ENCODE measurements around the gene SEC22A.

The SEC22A gene

DNA sequence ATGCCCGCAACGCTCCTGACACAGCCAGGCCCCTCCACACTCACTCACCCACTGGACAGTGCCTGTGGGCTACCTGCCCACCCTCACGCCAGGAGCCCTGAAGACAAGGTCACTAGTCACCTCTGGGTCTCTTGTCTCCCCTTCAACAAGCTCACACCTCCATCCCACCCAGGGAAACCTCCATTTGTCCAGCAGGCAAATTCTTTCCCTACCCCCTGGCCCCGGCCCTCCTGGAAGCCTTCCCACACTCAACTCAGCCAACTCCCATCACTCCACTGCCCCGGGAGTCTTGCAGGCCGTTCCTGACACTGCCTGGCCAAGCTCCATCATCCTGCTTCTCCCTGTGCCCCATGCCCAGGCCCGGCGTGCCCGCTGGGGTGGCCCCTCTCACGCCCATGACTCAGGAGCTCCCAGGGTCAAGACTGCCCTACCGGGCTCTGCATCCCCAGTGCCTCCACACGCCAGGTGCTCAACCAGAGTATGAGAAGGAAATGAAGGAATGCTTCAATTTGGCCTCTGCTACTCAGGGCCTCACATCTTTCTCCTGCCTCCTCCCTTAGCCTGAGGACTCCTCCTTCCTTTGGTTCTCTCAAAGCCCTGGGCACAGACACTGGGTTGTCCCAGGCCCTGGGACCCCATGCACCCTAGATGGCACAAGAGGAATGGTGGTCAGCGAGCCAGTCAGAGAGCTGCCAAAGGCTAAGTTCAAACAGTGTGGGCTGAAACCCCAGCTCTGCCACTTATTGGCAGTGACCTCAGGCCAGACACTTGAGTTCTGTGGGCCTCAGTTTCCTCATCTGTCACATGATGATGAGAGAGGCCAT, 88.6 kb downstream of the SEC22A start:
- DNase-seq: no peak

DNA sequence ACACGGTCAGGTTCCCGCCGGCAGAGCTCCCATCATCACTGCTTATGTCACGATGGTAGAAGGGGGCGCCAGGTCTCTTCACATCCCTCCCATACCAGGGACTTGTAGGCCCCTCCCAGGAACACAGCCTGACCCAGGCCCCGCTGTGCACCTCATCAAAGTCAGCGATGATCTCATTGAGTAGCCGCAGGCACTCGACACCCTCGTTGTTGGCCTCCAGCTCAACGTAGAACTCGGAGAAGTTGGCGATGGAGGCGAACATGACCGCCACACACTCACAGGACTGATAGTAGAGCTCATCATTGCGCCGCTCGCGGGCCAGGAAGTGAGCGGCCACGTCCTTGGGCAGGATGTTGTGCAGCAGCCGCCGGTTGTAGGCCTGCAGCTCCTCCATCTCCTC, 89.2 kb downstream of the SEC22A start:
- DNase-seq: no peak

DNA sequence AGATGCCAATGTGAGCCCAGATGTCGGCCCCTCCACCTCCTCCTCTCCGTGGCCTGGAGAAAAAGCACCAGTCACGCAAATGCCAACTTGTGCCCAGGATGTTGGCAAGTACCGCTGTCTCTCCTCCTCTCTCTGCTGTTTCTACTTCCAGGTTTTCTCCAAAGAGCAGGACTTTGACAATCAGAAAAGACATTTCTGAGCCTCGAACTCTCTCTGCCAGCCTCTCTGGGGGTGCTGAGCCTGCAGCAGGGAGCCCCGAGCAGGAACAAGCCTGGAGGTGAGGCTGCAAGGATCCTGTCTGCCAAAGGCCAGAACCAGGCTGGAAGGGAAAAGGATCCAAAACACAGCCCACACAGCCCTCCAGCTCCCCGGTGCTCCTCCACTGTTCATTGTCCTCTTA, 89.7 kb downstream of the SEC22A start:
- DNase-seq: no peak

DNA sequence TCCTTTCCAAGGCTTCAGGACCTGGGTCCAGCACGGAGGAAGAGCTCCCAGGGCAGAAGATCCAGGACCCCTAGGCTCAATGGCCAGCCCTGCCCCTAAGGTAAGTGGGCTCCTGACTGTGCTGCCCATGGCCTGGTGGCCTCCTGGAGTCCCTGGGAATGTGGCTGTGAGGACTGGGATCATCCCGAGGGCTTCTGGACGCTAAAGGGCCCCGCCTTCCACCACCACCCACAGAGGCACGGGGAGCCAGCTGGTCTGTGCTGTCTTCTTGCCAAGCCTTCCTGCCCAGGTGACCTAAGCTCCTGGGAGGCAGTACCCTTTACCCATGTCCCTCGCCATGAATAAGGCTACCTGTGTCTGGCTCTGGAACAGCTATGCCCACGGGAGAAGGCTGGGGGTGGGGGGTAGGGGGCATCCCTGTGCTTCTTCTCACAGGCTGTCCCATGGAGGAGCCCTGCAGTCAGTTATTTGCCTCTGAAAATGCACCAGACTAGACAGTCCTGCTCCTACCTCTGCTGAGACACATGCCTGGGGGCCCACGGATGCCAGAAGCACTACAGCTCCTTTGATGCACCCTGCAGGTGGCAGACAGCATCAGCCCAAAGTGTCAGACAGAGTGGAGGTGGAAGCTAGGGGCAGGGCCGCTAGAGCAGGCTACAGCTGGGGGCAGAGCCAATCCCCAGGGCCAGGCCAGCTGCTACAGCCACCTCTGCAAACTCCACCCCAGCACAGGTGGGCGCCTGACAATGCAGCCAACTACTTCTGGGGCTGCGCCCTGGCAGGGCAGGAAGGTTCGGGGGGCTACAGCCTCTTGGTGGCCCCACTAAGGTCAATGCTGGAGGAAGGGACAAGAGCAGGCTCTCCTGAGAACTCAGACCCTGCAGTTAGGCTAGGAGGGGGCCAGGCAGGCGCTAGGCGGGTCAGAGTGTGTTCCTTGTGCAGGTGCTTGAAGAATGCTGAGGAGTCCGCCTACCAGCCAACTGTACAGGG, 90.9 kb downstream of the SEC22A start:
- DNase-seq: no peak

DNA sequence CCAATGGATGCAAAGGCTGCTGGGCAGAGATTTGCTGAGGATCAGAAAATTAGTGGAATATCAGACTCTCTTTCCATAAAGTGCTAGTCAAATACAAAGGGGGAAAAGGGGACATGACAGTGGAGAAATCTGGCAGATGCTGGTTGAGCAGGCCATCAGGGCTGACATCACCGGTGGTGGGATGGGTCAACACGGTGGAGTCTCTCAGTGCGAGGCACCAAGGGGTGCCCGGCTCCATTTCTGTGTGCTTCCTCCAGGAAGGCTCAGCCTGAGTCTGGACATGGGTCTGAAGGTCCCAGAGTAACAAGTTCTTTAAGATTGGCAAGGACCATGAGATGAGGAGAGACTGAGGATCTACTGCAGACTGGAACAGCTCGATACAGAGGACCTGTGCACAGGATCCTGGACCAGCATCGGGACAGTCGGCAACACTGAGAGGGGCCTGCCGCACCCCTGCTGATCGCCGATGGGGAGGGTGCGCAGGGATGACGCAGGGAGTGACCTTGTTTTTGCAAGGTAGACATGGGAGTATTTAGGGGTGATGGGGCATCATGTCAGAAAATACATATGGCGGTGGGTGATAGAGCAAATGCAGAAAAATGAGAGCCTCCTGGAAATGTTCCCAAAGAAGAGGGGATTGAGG, 92.7 kb downstream of the SEC22A start:
- no peak for DNase-seq

DNA sequence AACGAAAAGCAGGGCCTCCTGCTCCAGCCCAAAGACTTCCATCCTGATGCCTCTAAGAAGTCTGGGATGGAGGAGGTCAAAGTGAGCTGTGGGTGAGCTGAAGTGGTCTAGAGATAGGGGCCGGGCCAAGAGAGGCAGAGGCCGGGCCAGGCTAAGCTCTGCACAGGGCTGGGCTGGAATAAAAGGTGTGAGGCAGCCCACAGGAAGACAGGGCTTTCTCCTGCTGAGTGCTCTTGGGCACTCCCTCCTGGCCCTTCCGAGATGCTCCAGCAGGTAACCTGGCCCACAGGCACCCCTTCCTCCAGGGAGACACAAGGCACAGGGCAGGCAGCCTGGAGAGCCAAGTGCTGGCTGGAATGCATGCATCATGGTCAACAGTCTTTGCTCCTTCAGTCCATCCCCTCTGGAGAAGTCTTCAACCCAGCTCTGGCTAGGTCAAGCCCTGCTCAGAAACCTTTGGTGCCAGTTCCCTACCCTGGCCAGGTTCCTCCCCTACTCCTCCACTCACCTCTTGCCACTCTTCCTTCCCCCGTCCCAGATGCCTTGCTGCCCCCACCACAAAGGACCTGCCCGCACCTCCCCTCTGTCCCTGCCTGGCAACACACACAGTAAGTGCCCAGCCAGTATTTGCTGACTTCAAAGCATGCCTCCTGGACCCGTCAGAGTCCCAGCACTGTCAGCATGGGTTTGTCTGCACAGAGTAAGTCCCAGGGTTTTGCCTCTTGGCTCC, 93.6 kb downstream of the SEC22A start:
- no peak for DNase-seq

DNA sequence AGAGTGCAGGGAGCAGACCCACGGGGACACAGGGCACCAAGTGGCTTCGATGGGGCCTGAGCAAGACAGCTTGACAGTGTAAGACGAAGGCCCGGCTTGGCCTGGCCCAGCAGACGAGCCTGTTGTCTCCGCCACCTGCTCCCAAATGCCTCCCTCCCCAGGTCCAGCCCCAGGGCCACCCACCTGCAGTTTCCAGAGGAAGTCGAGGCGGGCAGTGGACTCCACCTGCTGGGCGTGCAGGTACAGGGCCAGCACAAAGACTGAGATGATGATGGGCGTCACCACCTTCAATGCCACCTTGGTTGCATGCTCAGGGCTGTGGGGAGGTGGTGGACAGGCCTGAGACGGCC, 94.1 kb downstream of the SEC22A start:
- no peak for DNase-seq

DNA sequence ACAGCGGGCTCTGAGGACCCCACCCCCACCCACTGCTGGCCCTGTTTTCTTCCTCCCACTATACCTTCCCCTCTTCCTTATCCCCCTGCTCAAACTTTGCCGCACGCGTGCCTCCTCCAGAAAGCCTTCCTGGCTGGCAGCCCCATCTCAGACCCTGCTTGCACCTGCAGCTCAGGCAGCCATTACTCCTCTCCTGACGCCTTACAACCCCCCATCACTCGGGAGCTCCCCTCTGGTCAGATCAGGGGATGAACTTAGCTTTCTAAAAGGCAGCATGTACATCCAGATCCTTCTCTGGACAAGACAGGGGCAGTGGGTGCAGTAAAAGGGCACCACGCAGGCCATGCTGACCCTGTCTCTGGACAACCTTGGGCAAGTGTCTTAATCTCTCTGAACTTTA, 94.5 kb downstream of the SEC22A start:
- DNase-seq: no peak

DNA sequence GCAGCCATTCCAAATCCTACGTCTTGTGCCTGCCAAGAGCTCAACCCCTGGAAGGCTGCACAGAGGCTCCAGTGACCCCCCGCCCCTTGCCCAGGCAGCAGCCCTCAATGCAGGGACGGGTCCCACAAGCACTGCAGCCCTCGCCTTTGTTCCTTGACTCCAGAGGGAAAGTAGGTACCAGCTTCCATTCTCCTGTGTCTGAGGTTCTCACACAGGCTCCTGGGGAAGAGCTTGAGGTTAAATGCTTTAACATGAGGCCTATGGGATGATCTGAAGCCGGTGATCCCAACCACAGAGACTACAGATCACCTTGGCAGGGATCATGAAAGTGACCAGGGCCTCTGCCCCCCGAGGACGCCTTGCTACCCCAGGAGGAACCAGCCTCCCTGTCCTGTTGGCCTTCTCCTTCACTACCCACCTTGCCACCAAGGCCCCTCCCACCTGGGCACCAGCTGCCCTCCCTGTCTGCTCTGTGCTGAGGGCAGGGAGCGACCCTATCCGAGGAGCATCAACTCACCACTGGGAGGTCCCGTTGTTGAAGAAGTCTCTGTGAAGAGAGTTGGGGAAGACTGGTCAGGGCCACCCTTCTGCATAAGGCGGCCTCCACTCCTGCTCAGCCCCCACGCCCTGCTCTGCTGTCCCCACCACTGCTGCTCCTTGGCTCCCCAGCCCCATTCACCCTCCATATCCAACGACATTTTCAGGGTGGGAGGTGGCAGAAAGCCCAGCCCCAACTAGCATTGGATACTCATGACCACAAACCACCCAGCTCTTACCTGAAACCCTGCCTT, 95.3 kb downstream of the SEC22A start:
- no peak for DNase-seq

DNA sequence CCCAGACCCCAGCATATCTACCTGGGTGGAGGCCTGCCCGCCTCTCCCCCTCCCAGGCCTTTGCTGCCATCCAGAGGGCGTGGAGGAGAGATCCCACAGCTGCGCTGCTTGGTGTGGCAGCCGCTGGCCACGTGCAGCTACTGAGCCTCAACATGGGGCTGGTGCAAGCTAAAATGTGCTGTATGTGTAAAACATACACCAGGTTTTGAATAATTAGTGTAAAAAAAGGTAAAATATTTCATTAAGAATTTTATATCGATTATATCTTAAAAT, 95.8 kb downstream of the SEC22A start:
- no peak for DNase-seq

DNA sequence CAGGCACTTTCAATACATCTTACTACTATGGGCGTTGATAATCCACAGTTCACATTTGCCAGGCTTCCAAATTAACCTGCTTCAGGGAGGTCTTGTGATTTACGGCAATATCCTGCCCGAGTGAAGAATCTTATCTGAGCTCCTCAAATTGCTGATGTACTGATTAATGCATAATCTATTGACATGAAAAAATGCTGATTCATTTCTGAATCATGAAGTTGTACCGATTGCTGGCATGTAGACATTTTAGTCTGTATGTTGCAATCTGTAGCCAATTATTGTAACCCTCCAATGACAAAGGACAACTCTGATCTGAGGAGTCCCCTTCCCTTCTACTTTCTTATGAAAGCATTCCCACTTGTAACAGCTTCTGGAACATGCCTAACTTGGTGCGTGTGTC, 97.2 kb downstream of the SEC22A start:
- DNase-seq: no peak

DNA sequence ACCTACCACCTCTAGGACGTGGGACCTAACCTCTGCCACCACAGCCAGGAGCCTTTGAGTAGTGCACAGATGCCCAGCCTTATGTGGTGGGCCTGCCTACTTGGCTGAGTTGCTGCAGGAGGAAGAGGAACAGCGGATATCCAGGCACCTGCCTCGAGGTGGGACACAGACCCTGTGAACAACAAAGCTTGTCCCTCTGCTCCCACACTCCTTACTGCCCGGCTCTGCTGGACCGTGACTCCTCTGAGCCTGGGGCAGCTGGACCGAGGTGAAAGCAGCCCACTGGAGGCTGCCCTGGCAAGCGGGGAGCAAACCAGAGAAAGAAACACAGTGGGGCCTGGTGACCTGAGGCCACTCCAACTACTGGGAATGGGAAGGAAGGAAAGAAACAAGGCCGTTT, 97.8 kb downstream of the SEC22A start:
- DNase-seq: no peak

DNA sequence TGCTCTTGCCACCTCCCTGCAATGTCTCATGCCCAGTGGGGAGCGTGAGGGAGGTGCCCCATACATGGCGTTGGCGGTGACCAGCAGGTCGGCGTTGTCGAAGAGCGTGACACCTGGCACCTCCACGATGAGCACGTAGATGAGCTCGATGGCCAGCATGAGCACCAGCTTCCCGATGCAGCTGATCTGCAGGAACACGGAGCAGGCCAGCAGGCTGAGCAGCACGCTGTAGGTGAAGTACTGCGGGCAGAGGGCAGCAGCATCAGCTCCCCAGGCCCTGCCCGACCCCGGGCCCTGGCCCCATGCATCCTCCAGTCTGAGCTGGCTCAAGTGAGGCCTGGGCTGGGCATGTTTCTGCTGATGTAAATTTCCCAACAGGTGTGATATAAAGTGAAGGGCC, 98.3 kb downstream of the SEC22A start:
- no peak for DNase-seq

DNA sequence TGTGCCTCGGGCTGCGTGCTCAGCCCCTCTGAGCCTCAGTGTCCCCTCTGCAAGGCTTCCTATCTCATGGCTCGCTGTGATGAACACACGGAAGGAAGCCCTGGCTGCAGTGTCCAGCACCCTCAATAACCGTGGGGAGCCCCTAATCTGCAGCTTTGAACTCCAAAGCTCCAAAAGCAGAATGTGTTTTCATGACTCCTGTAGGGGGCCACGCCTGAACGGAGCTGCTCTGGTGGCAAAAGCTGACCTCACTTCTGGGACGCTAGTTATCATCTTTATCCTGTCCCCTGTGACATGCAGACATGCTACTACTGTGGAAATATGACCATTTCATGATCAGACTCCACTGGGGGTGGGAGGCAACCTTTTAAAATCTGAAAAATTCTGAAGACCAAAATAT, 98.8 kb downstream of the SEC22A start:
- no peak for DNase-seq

DNA sequence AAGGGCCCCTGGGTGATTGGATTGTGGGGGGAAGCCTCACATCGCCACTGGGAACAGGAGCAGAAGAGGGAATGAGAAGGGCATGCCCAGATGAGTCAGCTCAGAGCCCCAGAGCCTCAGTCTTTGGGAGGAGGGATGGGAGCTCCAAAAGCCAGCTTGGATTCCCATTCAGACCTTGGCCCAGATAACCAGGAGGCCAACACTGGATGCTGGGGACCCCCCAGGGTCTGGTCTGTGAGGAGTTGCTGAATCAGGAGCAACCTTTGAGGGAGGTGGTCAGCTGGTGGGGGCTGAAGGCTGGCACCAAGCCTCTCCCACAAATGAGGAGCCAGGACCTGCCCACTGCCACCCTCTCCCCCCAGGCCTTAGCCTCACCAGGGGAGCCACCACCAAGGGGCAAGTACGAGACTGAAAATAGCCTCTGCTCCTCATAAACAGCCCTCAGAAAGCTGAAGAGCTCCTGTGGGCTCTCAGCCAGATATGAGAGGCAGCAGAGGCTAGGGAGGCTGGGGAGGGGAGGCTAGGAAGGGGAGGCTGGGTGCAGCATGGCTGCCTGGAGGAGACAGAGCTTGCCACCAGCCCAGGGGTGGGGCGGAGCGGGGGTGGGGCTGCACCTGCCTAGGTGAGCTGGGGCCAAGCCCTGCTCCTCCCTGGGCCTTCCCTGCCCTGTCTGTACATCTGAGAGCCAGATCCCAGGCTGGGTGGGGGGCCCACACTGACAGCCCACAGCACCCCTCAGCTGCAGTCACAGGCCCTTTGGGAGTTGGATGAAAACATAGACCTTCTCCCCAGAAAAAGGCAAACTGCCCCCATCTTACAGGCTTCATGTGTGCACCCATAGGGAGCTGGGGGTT, 99.8 kb downstream of the SEC22A start:
- no peak for DNase-seq

DNA sequence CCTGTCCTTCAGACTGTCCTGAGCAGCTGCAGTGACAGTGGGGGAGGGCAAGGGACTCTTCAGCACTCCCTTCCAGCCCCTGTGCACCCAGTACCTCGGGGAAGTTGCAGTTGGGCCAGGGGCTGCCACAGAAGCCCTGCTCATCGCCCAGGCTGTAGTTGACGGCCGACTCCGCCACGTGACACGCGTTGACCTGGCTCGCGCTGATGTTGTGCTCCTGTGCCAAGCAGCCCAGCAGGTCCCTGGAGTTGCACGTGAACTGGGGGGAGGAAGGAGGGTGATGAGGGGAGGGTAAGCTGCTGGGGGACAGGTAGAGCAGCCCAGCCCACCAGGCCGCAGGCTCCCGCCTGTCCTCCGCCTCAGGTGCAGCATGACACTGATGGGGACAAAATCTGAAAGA, 101.2 kb downstream of the SEC22A start:
- no peak for DNase-seq

DNA sequence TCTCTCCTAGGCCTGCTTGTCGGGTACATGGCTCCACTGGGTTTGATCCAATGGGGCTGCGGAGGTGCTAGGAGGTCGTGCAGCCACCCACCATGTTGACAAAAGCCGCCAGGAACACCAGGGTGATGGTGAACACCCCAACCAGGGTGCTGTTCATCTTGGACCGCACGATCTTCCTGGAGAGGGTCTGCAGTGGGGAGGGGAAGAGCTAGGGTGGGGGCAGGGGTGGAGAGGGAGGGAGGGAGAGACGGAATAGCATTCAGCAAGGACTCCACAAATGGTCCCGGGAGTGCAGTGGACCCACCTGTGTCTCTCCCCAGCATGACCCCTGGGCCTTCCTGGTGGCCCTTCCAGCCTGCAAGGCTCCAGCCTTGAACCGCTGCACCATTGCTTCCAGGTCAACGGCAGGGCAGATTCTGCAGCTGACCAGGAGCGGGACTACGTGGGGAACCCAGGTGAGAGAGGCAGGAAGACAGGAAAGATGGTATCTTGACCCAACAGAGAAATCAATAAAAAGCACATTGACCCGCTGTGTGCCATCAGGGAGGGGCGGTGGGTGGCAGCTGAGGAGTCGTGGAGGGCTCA, 102.3 kb downstream of the SEC22A start:
- DNase-seq: no peak

DNA sequence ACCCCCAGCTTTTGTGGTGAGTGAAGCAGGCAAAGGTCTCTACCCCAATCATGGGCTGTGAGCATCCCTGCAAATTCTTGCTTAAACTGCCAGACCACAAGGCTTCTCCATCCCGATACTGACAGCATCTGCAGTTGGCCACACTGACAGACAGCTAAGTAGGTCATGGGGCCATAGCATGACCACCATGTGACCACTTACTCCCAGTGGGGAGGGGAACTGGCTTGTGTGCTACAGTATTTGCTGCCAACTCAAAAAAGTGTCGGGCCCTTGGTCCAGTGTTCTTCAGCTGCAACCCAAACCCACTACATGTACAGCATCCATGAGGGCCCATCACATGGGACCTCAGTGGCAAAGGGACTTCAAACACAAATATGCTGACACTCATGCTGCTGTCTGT, 103.4 kb downstream of the SEC22A start:
- no peak for DNase-seq

DNA sequence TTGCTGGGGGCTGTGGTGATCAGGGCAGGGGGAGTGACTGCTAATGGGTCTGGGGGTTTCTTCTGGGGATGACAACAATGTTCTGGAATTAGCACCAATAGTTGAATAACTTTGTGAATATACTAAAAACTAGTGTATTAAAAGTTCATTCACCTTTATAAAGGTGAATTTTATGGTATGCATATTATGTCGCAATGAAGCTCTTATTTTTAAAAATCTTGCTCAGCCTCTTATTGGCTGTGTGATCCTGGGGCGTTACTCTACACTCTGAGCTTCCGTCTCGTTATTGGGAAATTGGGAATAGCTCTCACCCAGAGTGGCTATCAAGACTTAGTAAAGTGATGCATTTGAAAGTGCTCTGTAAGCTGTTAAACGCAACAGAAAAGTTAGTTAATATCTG, 105.3 kb downstream of the SEC22A start:
- DNase-seq: no peak

DNA sequence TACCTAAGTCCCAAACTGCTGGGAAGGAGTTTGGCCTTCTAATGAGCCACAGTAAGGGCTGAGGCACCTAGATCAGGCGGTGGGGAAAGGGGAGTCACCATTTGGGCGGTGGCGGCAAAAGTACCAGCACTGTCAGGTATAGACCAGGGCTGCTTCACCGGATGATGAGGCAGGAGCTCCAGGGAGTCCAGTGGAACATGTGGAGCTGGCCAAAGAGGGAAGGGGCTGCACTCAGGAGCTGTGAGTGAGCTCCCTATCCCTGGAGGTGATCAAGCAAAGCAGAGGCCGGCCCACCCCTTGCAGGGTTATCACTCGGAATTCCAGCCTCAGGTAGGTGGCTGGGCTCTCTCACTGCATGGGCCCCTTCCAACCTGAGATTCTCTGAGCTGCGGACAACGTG, 108.4 kb downstream of the SEC22A start:
- no peak for DNase-seq

DNA sequence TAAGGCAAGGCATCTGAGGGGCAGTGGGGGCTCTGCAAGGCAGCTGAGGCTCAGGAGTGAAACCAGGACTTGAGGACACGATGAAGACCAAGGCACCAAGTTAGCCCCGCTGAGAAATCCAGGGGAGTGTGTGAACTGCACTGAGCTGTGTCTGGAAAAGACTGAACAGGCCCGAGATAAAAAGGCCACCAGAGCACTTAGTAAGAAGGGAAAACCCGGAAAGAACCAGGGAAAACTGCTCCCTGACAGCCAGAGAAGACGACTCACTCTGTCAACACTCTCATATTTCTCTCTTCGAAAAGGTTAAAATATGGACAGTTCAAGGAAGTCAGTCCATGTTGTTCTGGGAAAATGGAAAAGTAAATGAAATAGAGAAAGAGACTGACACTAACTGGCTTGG, 109.0 kb downstream of the SEC22A start:
- DNase-seq: no peak
